Measurements from ENCODE around the gene TMEM39B.
A peak's percentile ranks its signal among the peaks of the same experiment; 100 is the strongest.
"Not testable (repeated sequence)": the region's sequence is repeated elsewhere in the genome, so short reads cannot be mapped to it uniquely, and the experiment has no call there.

The TMEM39B gene

DNA sequence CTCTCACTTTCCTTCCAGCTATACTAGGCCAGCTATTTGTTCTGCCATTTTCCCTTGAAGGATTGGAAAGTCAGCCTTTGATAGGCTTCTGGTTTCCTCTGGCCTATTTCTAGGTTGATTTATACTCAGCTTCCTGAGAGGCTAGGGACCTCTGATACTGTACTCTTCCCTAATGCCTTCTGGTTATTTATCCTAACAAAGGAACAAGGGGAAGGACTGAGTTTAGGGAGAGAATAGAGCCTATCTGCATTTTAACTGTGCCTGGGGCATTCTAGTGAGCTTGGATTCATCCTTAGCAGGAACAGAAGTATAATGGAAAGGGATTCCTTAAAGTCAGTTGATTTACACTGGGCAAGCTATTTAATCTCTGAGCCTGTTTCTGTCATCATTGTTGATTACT, 11.8 kb upstream of the TMEM39B start:
- no peak for DNase-seq (ENCODE audit: extremely low read depth, insufficient read length)

DNA sequence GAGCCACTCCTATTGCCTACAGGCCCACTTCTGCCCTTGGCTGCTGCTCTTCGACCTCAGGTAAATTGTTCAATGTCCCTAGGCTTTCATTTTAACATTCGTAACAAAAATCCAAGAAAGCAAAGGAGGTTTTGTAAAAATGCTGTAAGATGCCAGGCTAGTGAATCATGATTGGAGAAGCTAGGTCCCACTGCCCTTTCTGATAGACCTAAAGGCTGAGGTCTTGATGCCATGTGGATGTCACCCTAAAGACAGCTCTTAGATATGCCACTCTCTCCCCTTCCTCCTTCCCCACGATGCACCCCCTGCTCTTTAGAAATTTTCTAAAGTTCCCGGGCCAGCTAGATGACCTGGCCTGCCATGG, 9.9 kb upstream of the TMEM39B start:
- DNase-seq (ENCODE audit: extremely low read depth, insufficient read length): no peak
- H3K27me3 ChIP-seq (replicated peaks; ENCODE audit: control insufficient read depth, insufficient read depth, low read length): no peaks in the 10 kb centered on the region
- TF ChIP-seq, protein P1, sequence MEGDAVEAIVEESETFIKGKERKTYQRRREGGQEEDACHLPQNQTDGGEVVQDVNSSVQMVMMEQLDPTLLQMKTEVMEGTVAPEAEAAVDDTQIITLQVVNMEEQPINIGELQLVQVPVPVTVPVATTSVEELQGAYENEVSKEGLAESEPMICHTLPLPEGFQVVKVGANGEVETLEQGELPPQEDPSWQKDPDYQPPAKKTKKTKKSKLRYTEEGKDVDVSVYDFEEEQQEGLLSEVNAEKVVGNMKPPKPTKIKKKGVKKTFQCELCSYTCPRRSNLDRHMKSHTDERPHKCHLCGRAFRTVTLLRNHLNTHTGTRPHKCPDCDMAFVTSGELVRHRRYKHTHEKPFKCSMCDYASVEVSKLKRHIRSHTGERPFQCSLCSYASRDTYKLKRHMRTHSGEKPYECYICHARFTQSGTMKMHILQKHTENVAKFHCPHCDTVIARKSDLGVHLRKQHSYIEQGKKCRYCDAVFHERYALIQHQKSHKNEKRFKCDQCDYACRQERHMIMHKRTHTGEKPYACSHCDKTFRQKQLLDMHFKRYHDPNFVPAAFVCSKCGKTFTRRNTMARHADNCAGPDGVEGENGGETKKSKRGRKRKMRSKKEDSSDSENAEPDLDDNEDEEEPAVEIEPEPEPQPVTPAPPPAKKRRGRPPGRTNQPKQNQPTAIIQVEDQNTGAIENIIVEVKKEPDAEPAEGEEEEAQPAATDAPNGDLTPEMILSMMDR (IDR thresholded peaks at IDR 0.05; ENCODE audit: insufficient read depth, low read length, poor library complexity, severe bottlenecking): no peak
- peaks cover 16% of the 10 kb centered on the region for H3K36me3 ChIP-seq (ENCODE audit: control insufficient read depth, insufficient read depth, low read length)
- no peak overlapping the region for H3K4me3 ChIP-seq (replicated peaks; ENCODE audit: low read depth, low read length)

More for the DNA sequence above, 11.8 kb upstream of the TMEM39B start:
- peaks cover 20% of the 10 kb centered on the region for H3K36me3 ChIP-seq (ENCODE audit: control insufficient read depth, insufficient read depth, low read length)
- H3K4me3 ChIP-seq (replicated peaks; ENCODE audit: low read depth, low read length): no peak overlapping the region
- TF ChIP-seq, protein P1 (IDR thresholded peaks at IDR 0.05; ENCODE audit: insufficient read depth, low read length, poor library complexity, severe bottlenecking): no peak
- H3K27me3 ChIP-seq (replicated peaks; ENCODE audit: control insufficient read depth, insufficient read depth, low read length): no peaks in the 10 kb centered on the region

DNA sequence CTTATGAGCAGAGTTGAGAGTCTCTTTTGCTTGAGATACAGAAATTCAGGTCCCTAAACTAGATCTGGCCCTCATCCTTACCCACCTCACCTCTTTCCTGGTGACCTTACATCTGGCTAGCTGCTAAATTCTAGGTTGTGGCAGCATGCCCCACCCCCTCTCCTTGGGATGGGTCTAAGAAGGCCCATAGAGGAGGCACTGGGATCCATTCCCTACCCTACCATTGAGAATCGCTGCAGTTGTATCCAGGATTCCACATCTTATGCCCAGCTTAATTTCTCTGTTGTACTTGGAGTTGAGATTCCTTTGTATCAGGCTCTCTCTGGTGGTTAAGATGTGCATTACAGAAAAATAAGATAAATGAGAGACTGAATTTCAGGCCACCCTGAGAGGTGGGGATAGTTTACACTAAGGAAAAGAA, 9.5 kb upstream of the TMEM39B start:
- H3K36me3 ChIP-seq (ENCODE audit: control insufficient read depth, insufficient read depth, low read length): peaks cover 14% of the 10 kb centered on the region
- DNase-seq (ENCODE audit: extremely low read depth, insufficient read length): peak; percentile 24
- TF ChIP-seq, protein P1 (IDR thresholded peaks at IDR 0.05; ENCODE audit: insufficient read depth, low read length, poor library complexity, severe bottlenecking): peak; percentile 45

DNA sequence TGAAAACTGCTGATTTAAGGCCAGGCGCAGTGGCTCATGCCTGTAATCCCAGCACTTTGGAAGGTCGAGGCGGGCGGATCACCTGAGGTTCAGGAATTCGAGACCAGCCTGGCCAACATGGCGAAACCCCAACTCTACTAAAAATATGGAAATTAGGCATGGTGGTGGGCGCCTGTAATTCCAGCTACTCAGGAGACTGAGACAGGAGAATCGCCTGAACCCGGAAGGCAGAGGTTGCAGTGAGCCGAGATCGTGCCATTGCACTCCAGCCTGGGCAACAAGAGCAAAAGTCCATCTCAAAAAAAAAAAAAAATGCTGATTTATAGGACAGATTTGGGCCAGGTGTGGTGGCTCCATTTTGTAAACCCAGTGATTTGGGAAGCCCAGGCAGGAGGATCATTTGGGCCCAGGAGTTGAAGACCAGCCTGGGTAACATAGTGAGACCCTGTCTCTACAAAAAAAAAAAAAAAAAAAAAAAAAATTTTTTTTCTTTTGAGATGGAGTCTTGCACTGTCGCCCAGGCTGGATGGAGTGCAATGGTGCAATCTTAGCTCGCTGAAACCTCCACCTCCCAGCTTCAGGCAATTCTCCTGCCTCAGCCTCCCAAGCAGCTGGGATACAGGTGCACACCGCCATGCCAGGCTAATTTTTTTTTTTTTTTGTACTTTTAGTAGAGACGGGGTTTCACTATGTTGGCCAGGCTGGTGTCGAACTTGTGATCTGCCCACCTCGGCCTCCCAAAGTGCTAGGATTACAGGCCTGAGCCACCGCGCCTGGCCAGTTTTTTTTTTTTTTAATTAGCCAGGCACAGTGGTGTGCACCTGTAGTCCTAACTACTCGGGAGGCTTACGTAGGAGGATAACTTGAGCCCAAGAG, 6.9 kb upstream of the TMEM39B start:
- H3K27me3 ChIP-seq (replicated peaks; ENCODE audit: control insufficient read depth, insufficient read depth, low read length); DNase-seq (ENCODE audit: extremely low read depth, insufficient read length); H3K36me3 ChIP-seq (ENCODE audit: control insufficient read depth, insufficient read depth, low read length); H3K4me3 ChIP-seq (replicated peaks; ENCODE audit: low read depth, low read length): not testable (repeated sequence)

More for the DNA sequence above, 9.5 kb upstream of the TMEM39B start:
- Histone ChIP-seq H3K27me3 (replicated peaks; ENCODE audit: control insufficient read depth, insufficient read depth, low read length) (no peaks in the 10 kb centered on the region), H3K4me3 (replicated peaks; ENCODE audit: low read depth, low read length) (no peak overlapping the region)

DNA sequence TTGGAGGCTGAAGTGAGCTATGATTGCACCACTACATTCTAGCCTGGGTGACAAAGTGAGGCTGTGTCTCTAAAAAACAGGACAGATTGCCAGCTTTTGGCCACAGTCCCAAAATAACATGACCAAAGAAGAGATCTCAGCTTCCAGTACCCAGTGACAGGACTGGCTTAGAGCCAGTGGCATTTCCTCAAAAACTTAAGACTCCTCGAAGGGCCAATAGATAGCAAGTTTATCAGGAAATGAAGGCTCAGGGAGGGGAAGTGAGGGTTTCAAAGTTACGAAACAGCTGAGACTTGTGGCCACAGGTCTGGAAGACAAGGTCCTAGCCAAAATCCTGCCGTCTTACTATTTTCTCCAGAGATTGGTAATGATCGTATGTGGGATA, 6.3 kb upstream of the TMEM39B start:
- DNase-seq (ENCODE audit: extremely low read depth, insufficient read length): no peak
- H3K27me3 ChIP-seq (replicated peaks; ENCODE audit: control insufficient read depth, insufficient read depth, low read length): no peaks in the 10 kb centered on the region
- peaks cover 3% of the 10 kb centered on the region for H3K36me3 ChIP-seq (ENCODE audit: control insufficient read depth, insufficient read depth, low read length)
- TF ChIP-seq, protein P1 (IDR thresholded peaks at IDR 0.05; ENCODE audit: insufficient read depth, low read length, poor library complexity, severe bottlenecking): no peak
- H3K4me3 ChIP-seq (replicated peaks; ENCODE audit: low read depth, low read length): no peak overlapping the region

DNA sequence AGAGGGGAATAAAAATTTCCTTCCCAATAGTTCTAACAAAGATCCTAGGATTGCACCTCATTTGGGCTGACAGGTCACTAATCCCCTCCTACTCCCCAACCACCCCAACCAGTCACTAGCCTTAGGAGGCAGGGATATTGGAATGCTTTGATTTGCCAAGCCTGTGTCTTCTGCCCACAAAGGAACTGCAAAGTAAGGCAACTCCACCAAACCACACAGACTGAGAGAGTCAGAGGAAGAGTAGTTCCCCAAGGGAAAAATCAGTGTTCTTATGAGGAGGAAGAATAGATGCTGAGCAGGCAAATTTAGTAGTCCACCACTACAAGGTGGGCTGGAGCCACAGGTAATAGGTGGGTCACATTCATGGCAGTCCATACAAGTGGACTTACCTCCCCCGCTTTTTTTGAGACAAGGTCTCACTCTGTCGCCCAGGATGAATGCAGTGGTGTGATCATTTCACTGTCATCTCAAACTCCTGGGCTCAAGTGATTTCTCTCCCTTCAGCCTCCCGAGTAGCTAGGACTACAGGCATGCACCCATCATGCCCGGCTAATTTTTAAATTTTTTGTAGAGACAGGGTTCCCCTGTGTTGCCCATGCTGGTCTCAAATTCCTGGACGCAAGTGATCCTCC, 3.7 kb upstream of the TMEM39B start:
- Histone ChIP-seq H3K4me3 (replicated peaks; ENCODE audit: low read depth, low read length) (no peak overlapping the region), H3K27me3 (replicated peaks; ENCODE audit: control insufficient read depth, insufficient read depth, low read length) (no peaks in the 10 kb centered on the region), H3K36me3 (ENCODE audit: control insufficient read depth, insufficient read depth, low read length) (no peaks in the 10 kb centered on the region)
- TF ChIP-seq, protein P1 (IDR thresholded peaks at IDR 0.05; ENCODE audit: insufficient read depth, low read length, poor library complexity, severe bottlenecking): no peak
- DNase-seq (ENCODE audit: extremely low read depth, insufficient read length): no peak
